NK-92 treated with Interleukin-12 subunit alpha and Interleukin-12 subunit beta, amount 100 ng/mL, for 24 hours (cell line): ENCODE data around the gene FN1.

Source experiments
- DNase-seq: peaks from one replicate; lab custom pipeline; 2025; lab: John Stamatoyannopoulos, UW

The FN1 gene

DNA sequence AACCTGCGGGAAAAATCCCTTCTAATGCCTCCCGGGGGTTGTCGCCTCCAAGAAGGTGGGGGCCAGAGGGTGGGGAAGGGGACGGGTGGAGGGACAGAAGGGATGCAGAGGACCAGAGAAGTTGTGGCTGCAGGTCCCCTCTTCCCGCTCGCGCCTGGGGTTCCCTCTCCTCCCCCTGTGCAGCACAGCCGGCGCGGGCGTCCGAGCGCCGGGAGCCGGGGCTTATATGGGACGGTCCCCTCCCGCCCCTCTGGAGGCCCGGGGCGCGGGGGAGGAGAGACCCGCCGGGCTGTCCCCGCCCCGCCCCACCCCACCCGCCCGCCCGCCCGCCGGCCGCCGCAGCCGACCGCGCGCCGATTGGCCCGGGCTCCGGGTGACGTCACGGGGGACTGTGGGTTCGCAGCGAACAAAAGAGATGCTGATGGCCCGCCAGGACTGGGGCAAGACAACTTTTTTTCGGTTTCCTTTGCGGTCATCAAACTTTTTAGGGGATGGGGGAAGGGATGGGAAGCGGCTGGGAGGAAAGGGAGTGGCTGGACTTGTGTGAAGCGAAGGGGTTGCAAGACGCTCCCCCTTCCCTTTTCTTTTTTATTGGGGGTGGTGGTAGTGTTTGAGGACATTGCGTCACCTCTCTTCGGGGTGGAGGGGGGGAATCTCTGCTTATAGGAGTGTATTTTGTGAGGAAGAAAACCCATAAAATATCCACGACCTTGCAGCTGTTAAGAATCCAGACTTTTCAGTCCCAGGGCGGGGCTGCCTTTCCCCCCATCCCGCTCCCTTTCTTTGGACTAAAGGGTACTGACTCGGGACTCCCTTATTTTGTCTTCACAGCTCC lies at the start of gene FN1:
Gene FN1 (minus strand): TSS at position 199 of the 835 bp plus-strand sequence. CDS start 266 bp downstream, outside the sequence.
- DNase-seq, result no peak

DNA sequence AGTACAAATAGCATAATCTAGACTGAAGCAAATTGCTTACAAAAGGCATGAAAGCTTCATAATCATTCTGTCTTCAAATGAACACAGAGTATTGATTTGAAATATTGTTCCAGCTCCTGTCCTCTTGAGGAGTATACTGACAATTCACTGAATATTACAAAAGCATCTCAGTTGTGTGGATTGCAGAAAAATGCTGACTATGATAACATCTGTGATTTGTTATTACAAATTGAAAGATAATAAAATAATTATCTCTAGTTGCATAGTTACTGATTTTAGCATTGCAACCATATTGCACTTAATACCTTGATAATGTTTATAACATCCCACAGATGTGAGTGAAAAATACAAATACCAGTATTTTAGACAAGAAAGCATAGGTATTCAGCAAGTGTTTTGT lies 49.2 kb upstream of the FN1 start:
- DNase-seq, result no peak

DNA sequence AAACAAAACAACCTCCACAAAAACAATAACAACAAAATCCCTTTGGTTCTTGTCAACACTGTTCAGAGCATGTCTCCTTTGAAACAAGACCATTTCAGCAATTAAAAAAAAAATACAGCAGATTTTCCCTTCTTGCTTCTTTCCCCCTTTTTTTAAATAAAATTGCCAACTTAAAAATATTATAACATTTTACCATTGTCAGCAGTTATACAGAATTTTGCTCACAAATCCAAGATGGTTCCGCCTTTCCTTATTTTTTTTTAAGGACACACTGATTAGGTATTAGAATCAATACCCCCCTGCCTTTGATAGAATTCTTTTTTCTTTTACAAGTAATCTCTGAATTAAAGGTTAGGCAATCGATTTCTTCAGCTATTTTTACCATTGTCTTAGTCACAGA lies 48.7 kb upstream of the FN1 start:
- no peak for DNase-seq

DNA sequence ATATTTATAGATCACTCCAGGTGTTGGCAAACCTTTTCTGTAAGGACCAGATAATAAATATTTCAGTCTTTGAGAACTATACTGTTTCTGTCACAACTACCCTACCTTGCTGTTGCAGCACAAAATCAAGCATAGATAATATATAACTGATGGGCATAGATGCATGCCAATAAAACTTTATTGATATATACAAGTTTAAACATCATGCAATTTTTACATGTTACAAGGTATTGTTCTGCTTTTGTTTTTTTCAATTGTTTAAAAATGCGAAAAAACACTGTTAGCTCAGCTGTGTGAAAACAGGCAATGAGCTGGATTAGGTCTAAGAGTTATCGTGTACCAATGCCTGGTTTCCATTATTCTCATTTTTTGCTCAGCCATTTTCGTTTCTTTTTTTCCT lies 47.6 kb upstream of the FN1 start:
- no peak for DNase-seq

DNA sequence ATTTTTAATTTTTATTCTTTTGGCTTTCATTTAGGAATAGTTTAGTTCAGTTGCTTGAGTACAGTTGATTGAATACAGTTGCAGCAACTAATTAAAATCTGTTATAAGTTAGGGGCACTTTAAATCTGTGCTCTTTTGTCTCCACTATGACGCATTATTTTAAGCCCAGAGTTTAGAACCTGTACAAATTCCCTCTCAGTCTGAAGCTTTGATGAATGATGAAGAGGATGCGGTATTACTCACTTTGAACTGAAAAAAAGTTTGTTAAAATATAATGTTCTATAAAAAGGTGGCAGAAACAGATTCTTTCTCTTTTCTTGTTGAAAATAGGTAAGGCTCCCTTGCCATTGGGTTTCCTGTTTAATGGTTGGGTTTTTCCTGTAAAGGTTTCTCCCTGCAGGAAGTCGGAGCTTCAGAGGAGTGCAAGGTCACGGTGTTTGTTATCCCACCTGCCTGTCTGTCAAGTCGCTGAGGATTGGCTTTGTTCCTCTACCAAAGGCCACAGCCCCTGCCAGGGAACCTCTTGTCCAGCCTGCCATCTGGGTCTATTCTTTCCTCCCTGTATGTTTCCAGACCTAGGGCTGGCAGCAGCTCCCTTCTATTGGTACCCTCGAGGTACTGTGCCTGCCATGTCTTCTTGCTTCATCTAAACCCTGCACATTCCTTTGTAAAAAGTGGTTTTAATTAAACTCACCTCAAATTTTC lies 43.8 kb upstream of the FN1 start:
- DNase-seq, result no peak

DNA sequence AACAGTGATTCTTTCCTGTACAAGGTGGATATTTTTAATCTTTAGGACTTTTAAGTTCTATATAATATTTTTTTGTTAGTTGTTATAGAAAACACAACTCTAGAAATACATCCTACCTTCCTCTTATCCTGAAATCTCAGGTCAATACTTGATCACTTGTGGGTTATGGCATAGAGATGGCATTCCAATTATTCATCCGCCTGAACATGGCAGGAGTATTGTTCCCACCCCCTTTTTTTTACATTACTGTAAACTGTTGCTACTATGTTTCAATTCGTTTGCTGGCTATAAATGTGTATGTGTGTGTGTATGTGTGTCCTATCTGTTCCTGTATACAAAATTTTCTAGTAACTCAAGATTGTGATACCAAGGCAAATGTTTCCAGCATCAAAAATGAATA lies 43.3 kb upstream of the FN1 start:
- DNase-seq, result no peak

DNA sequence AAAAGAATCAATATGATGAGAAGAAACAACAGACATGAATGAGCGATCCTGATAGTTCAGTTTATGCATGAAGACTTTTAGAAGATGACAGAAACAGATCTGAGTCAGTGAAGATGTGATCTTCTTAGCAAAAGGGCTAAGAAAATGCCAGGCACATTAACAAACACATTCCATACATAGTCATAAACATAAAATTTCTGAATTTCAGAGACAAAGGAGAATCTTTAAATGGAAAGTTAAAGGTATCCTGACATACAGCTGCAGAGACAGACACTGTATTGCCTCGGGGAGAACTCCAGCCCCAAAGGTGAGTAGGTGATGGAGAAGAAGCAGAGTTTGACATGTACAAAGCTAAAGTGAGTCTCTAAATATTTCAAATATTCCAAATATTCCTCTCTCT lies 40.6 kb upstream of the FN1 start:
- no peak for DNase-seq

DNA sequence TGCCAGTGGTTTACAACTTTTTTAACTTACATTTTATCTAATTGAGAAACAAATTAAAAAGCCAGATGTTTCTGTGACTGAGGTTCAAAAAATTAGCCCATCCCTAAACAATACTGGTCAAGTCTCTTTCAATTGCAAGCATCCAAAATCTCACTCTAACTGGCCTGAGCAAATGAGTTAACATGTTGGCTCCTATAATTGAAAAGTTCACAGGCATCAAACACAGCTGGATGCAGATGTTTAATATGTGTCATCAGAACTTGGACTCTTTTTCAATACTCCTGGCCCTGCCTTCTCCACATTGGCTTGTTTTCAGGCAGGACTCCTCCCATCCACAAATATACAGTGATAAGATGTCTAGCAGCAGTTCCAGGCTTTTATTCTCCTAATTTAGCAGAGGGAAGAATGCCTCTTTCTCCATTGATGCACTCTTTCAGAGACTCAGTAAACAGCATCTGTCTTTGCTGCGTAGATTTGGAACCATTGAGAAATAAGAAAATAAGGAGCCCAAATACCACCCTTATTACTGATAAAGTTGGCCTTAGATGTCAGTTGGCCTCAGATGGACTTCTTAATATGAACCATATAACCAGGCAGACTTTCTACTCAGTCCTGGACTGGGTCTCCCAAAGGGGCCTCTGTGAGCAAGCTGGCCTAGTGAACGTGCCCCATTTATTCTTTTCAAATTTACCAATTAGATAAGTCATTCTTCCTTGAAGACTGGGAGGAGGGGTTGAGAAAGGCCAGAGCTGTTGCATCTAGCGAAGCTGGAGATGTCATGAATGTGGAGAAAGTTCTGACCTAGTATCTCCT lies 30.4 kb upstream of the FN1 start:
- no peak for DNase-seq

DNA sequence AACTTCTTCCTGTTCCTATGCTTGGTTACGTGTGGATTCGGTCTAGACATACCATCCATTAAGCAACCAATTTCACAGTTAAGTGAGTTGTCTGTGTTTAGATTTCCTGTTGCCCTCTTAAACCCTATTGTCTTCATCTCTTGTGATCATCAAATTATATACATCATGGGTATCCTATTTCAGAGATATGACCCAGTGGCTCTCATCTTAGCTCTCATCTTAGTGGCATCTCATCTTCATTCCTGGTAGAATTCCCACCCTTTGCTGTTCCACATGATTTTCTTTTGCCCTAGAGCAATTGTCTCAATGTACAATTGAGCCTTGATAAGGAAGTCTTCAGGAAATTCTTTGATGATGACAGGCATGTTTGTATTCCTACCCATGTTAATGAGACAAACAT lies 29.4 kb upstream of the FN1 start:
- DNase-seq, result no peak

DNA sequence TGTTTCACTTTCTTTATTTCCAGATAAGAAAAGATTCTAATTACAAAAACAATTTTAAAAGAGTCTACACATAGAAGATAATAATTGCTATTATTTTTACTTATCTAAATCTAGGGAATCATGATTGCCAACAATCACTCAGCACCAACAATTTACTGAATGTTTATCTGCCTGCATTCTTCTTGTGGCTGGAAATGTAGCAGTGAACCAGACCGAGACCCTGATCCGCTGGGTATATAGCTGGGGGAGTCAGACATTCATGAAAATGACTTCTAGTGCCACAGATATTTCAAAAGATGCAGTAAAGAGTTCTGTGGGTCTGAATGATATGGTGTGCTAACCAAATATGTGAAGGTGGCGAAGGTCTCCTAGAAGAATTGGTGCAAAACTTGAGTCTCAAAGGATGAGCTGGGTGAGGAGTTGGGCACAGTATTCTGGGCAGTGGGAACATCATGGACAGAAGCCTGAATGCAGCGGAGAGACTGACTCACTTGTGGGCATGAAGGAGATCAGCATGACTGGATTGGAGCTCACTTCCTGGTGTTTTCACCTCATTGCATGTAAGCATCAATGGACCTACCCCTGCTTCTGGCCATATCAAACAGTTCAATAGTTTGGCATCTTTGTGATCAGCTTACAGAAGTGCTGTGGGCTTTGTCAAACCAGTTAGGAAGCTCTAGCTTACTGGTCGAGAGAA lies 26.1 kb upstream of the FN1 start:
- no peak for DNase-seq

DNA sequence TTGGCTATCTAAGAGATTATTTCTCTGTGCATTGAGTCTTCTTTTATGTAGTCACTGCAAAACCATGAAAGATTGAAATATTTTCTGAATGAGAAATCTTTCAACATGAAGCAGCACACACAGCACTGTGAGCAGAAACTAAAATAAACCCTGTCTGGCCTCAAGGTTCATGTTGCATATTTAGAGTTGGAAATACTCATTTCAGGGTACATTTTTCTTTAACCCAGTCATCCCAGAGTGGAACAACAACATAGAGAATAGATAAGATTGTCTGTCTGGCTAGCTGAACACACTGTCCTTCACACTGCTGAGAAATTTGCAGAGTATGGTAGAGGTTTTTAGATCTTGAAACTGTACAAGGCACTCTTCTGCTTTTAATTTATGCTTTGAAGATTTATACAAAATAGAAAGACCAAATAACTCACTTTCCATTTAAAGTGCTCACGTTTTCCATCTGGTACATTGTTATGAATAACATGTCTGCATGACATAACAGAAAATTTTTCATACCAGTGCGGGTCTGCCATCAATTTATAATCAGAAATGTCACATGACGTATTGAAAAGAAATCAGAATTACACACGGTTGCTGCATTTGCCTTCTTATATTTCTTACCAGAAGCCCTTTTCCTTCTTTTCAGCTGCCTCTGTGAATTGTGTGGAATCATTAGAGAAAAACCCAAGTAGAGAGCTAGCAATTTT lies 25.0 kb upstream of the FN1 start:
- DNase-seq, result no peak

DNA sequence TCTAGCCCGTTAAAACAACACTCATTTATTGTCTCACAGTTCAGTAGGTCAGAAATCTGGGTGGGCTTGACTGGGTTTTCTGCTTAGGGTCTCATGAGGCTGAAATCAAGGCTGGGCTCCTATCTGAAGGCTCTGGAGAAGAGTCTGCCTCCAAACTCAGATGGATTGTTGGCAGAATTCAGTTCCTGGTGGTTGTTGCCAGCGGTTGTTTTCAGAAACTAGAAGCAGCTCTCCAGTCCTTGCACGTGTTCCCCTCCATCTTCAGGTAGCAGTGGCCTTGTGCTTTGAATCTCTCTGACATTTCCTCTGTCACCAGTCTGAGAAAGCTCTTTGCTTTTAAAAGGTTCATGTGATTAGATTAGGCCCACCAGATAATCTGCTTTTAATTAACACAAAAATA lies 20.1 kb upstream of the FN1 start:
- no peak for DNase-seq

DNA sequence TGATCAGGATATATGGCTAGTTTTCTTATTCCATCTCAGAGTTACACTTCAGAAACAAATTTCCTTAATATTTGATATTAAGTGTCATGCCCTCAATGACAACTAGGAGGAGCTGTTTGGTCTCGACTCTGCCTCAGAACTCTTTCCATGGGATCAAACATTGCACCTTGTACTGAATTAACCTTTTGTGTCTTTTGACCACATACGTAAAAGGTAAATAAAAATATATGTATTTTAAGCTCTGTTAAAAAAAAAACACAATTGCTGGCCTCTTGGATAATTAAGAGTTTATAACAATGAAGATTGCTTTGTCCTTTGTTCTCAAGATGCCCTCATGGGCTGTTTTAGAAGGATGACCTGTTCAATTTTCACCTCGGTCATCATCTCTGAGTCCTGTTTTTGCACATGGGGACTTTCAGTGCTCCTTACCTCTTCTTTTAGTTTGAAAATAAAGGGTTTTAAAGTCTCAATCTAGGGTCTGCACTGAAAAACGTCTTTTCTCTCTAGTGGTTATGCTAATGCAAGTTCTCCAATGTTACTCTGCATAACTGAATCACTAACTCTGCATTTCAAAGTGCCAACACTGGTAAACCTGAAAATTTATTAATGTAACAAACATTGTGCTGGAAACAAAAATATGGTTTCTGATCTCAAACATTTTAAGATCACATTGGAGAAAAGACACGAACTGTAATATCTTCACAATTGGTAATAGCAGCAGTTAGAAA lies 18.8 kb upstream of the FN1 start:
- no peak for DNase-seq

DNA sequence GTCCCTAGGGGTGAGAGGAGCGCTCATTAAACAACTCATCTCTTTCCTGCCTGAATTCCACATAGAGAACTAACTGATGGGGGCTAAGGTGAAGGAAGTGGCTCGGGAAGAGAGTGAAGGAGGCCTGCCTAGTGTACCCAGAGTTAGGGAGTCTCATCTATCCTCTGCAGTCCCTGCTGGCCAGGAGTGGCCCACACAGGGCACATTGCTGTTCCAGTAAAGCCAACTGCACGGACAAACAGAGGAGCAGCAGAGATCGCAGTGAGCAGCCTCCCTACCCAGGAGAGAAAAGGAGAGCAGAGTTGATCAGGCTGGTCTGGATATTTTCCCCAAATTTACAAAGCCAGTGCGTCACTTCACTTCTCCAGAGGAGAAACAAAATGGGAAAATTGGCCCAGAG lies 16.9 kb upstream of the FN1 start:
- DNase-seq, result no peak

DNA sequence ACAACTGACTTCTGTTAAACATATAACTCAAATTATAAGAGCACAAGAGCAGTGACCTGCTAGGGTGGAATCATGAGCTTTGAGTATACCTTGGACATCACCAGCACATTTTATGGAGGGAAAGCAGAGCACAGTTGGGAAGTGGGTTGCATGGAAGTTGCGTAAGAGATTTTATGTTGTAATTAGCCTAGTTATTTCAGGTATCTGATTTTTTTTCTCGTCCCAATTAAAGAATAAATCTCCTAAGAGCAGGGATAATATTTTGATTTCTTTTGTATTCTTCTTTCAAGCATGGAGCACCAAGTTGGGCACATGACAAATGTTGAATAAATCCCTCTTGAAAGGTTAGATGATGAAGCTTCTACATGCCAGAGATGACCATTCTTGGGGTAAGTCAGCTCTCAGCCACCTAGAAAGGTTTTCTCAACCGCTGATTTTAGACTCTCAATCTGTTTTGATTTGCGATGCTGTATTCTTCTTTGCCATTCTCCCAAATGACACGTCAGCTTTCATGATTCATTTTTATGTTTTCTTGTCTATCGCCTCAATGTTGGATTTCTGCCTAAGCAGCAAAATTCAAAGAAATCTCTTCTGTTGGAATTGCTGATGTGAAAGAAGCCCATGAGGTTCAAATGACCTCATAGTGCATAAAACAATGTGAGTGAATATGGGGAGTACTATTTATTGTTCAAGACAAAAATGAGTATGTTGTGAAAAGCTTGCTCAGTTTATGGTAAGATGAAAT lies 15.3 kb upstream of the FN1 start:
- no peak for DNase-seq

DNA sequence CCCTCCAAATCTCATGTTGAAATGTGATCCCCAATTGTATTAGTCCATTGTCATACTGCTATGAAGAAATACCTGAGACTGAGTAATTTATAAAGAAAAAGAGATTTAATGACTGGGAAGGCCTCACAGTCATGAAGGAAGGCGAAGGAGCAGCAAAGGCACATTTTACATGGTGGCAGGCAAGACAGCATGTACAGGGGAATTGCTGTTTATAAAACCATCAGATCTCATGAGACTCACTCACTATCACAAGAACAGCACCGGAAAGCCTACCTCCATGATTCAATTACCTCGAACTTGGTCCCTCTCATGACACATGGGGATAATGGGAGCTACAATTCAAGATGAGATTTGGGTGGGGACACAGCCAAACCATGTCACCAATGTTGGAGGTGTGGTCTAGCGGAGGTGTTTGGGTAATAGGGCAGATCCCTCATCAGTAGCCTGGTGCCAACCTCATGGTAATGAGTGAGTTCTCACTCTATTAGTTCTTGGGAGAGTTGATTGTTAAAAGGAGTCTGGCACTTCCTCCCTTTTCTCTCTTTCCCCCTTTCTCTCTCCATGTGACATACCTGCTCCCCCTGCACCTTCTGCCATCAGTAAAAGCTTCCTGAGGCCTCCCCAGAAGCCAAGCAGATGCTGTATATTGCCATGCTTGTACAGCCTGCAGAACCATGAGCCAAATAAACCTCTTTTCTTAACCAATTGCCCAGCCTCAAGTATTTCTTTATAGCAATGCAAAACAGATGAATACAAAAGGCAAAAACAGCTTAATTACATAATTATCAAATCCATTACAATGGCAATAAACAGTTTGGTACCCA lies 14.5 kb upstream of the FN1 start:
- no peak for DNase-seq

DNA sequence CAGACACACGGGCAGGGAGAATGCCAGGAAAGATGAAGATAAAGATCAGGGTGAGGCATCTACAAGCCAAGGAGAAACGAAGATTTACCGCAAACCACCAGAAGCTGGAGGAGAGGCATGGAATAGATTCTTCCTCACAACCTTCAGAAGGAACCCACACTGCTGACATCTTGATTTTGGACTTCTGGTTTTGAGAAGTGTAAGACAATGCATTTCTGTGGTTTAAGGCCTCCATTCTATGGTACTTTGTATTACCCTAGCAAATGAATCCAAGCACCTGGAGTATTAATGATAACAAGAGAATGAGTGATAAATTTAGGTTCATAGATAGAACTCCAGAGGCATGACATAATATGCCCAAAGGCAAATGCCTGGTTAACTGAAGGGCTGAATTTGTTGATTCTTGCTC lies 11.8 kb upstream of the FN1 start:
- DNase-seq, result no peak

DNA sequence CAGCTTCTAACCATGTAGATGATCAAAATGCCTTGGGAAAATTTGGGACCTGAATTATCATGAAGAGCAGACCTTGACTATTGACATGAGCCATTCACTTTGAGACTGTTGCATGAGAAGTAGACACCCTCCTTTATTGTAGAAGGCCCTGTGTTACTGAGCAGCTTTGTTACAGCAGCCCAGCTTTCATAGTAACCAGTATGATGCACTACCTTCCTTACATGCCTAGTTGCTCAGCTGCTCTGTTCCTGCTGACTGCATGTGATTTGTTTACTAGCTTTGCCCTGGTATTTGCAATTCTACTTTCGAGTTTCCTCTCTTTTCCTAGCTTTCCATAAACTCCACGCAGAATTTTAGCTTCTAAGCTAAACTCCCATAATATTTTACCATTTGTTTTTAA lies 11.2 kb upstream of the FN1 start:
- DNase-seq, result no peak

DNA sequence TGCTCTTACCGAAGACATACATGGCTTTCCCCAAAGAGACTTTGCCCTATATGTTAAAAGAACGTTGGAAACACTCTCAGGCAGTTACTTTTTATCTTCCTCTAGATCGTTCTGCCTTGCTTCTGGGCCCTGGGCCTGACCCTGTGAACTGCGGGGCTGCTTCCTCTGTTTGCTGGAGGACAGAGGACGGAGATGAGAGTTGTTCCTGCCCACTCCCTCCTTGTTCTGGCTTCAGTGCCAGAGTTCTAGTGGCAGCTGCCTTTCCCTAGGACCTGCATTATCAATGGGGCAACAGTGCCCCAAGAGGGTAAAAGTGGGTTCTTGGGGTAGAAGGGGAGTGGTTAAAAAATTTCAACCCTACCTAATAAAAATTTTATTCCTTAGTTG lies 6.5 kb upstream of the FN1 start:
- DNase-seq, result no peak
